PFSK-1 (cell line): ENCODE results near the gene VPS45.

Experiments
- POLR2AphosphoS5 ChIP-seq: IDR thresholded peaks from 2 replicates; pipeline ENCODE4 v1.6.1; 2012; ENCODE audit warnings: low read depth, mild to moderate bottlenecking, control low read depth, low read length, moderate library complexity
- REST ChIP-seq, 2 experiments: IDR thresholded peaks; 2 replicates each; pipeline versions ENCODE4 v1.6.1 to v1.8.0; 2011 to 2012; ENCODE audit warnings: low read depth in 2 of 2, low read length in 2 of 2, control low read depth in 1 of 2, inconsistent platforms in 1 of 2, mild to moderate bottlenecking in 1 of 2, moderate library complexity in 1 of 2; ENCODE audit not compliant: insufficient read depth in 1 of 2

GRCh38 chr1:150062113-150062512 is 5.5 kb upstream of the VPS45 start:
- TF ChIP-seq REST (IDR thresholded peaks at IDR 0.05; ENCODE audit: insufficient read depth in 1 of 2, low read depth in 2 of 2, low read length in 2 of 2), result no peak
- TF ChIP-seq POLR2AphosphoS5, result no peak
